Mesenchymal stem cell (in vitro differentiated cells and primary cell): ENCODE results near the gene CCNA1.

Experiments
- DNase-seq: peaks from one replicate; pipeline ENCODE4 v3.0.0-alpha.2; 2013
- H2AFZ ChIP-seq: one replicate; pipeline ENCODE4 v1.6.1; 2013; ENCODE audit warnings: low read depth, mild to moderate bottlenecking, control low read depth, inconsistent platforms, low read length, moderate library complexity
- H2AK5ac ChIP-seq: 2 replicates; pipeline ENCODE4 v1.6.1; 2013; ENCODE audit warnings: low read length, moderate library complexity, mild to moderate bottlenecking, inconsistent platforms; ENCODE audit not compliant: severe bottlenecking
- H2BK120ac ChIP-seq: one replicate; pipeline ENCODE4 v1.6.1; 2013; ENCODE audit warnings: low read depth, mild to moderate bottlenecking, inconsistent platforms, low read length, moderate library complexity
- H2BK12ac ChIP-seq, 2 experiments: one replicate each; pipeline ENCODE4 v1.6.1; 2013; ENCODE audit warnings: inconsistent platforms in 2 of 2, low read length in 2 of 2, mild to moderate bottlenecking in 2 of 2, moderate library complexity in 2 of 2, control low read depth in 1 of 2
- H2BK15ac ChIP-seq: one replicate; pipeline ENCODE4 v1.6.1; 2013; ENCODE audit warnings: mild to moderate bottlenecking, low read depth, inconsistent platforms; ENCODE audit not compliant: poor library complexity, severe bottlenecking
- H2BK5ac ChIP-seq: 2 replicates; pipeline ENCODE4 v1.6.1; 2013; ENCODE audit warnings: low read depth, mild to moderate bottlenecking, low read length, control low read depth, inconsistent platforms; ENCODE audit not compliant: poor library complexity, severe bottlenecking
- H3K14ac ChIP-seq, 2 experiments: one replicate each; pipeline ENCODE4 v1.6.1; 2013; ENCODE audit warnings: inconsistent platforms in 2 of 2, low read length in 2 of 2, control low read depth in 1 of 2, mild to moderate bottlenecking in 1 of 2, moderate library complexity in 1 of 2
- H3K18ac ChIP-seq, 2 experiments: one replicate each; pipeline ENCODE4 v1.6.1; 2013; ENCODE audit warnings: inconsistent platforms in 2 of 2, low read length in 2 of 2, control low read depth in 1 of 2, low read depth in 1 of 2, mild to moderate bottlenecking in 1 of 2
- H3K23ac ChIP-seq, 2 experiments: one replicate each; pipeline ENCODE4 v1.6.1; 2013; ENCODE audit warnings: inconsistent platforms in 2 of 2, low read length in 2 of 2, mild to moderate bottlenecking in 2 of 2, moderate library complexity in 2 of 2, control low read depth in 1 of 2
- H3K27ac ChIP-seq: 2 replicates; pipeline ENCODE4 v1.5.1; 2013; ENCODE audit warnings: mild to moderate bottlenecking, moderate library complexity, low read length, control low read depth, inconsistent platforms; ENCODE audit not compliant: poor library complexity, severe bottlenecking
- H3K27me3 ChIP-seq, 2 experiments: 2 replicates each; pipeline versions ENCODE4 v1.6.1 to v1.7.0; 2013; ENCODE audit warnings: low read length in 2 of 2, mild to moderate bottlenecking in 2 of 2, moderate library complexity in 2 of 2, control low read depth in 1 of 2, inconsistent platforms in 1 of 2; ENCODE audit not compliant: control insufficient read depth in 1 of 2, insufficient read depth in 1 of 2
- H3K36me3 ChIP-seq, 2 experiments: 2 replicates each; pipeline versions ENCODE4 v1.6.1 to v1.7.0; 2013; ENCODE audit warnings: low read length in 2 of 2, control low read depth in 1 of 2, inconsistent platforms in 1 of 2, low read depth in 1 of 2, mild to moderate bottlenecking in 1 of 2; ENCODE audit not compliant: insufficient read depth in 2 of 2, control insufficient read depth in 1 of 2
- H3K4ac ChIP-seq, 2 experiments: one replicate each; pipeline ENCODE4 v1.6.1; 2013; ENCODE audit warnings: inconsistent platforms in 2 of 2, low read length in 2 of 2, mild to moderate bottlenecking in 2 of 2, moderate library complexity in 2 of 2, control low read depth in 1 of 2, low read depth in 1 of 2
- H3K4me1 ChIP-seq: 2 replicates; pipeline ENCODE4 v1.6.1; 2013; ENCODE audit warnings: low read depth, low read length, control low read depth; ENCODE audit not compliant: control insufficient read depth, insufficient read depth
- H3K4me2 ChIP-seq: 2 replicates; pipeline ENCODE4 v1.6.1; 2013; ENCODE audit warnings: low read length, mild to moderate bottlenecking, inconsistent platforms; ENCODE audit not compliant: poor library complexity, severe bottlenecking
- H3K4me3 ChIP-seq, 2 experiments: 2 replicates each; pipeline versions ENCODE4 v1.5.1 to v1.7.0; 2013; ENCODE audit warnings: low read length in 2 of 2, mild to moderate bottlenecking in 2 of 2, control low read depth in 1 of 2, low read depth in 1 of 2; ENCODE audit not compliant: insufficient read depth in 1 of 2
- H3K79me1 ChIP-seq: replicated peaks from 2 replicates; pipeline ENCODE4 v1.6.1; 2013; ENCODE audit warnings: mild to moderate bottlenecking, control low read depth, low read length, inconsistent platforms; ENCODE audit not compliant: poor library complexity, severe bottlenecking
- H3K9ac ChIP-seq: 2 replicates; pipeline ENCODE4 v1.7.0; 2013; ENCODE audit warnings: mild to moderate bottlenecking, low read length, moderate library complexity
- H3K9me3 ChIP-seq: 2 replicates; pipeline ENCODE4 v1.7.0; 2013; ENCODE audit warnings: mild to moderate bottlenecking, low read length; ENCODE audit not compliant: control insufficient read depth
- H4K8ac ChIP-seq: one replicate; pipeline ENCODE4 v1.6.1; 2013; ENCODE audit warnings: inconsistent platforms, mild to moderate bottlenecking, low read length, moderate library complexity
- H4K91ac ChIP-seq: one replicate; pipeline ENCODE4 v1.6.1; 2013; ENCODE audit warnings: mild to moderate bottlenecking, low read length, inconsistent platforms
- WGBS: methylation state at CpG from one replicate; pipeline ENCODE4 v1.1.7; 2013; ENCODE audit warnings: mixed read lengths; 5-methylcytosine and 5-hydroxymethylcytosine counted together

The CCNA1 gene

DNA sequence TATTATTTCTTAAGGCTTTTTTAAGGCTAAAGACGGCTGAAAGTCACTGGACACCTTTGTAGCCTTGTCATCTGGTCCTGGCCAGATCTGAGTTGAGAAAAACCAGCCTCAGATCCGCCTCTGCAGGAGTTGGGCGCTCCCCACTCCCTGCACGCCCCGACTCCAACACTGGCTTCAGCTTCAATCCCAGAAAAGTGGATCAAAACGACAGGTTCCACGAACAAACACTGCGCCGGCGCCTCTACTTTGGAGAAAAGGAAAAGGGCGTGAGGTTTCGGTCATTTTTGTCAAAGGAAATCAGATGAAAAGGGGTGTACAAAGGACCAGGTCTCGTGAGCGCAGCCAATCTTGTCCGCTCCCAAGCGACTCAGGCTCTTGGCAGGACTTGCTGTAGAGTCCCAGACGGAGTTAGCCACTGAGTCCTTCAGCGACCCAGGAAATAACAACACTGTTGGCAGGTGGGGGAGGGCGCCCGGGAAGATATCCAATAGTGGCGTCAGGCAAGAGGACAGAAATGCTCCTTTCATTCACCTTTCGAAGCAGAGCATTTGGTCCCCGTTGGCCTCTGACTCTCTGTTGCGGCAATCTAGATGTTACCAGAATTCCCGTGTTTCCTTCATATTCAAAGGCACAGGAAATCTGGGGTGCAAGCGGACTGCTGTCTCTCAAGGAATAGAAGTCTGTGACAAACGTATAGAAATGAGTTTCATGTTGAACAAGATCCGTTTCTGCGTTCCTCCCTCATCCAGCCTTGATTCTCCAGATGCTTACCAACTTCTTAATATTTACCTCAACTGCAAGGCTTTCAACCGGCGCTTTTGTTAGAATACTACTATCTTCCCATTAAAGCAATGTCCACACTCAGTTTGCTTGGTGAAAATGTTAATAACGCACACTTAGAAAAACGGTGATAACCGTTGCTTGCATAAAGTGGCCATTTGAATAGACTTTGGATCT lies 1.8 kb upstream of the CCNA1 start:
- no peak overlapping the region for H3K23ac ChIP-seq
- H3K4me2 ChIP-seq = no peak overlapping the region
- H3K27ac ChIP-seq = no peak overlapping the region
- H3K4me1 ChIP-seq = peaks cover 20% of the 10 kb centered on the region
- no peak overlapping the region for H2BK120ac ChIP-seq
- no peak overlapping the region for H2BK12ac ChIP-seq
- H3K4me3 ChIP-seq = peak overlapping the region in 1 of 2 experiments; percentile 73
- H3K18ac ChIP-seq = no peak overlapping the region
- H4K8ac ChIP-seq = no peak overlapping the region
- no peak overlapping the region for H2BK5ac ChIP-seq
- H3K14ac ChIP-seq = no peak overlapping the region
- DNase-seq = no peak
- no peak overlapping the region for H3K9ac ChIP-seq
- H2BK15ac ChIP-seq = no peak overlapping the region
- no peak overlapping the region for H2AK5ac ChIP-seq
- H3K4ac ChIP-seq = no peak overlapping the region
- H3K36me3 ChIP-seq = no peaks in the 10 kb centered on the region
- peaks cover 5% of the 10 kb centered on the region for H3K9me3 ChIP-seq
- H2AFZ ChIP-seq = no peak overlapping the region
- no peaks in the 10 kb centered on the region for H3K79me1 ChIP-seq
- H4K91ac ChIP-seq = no peak overlapping the region
- 18% methylated on average over 31 of the region's 34 CpGs for WGBS
- H3K27me3 ChIP-seq = peaks cover 39 to 44% of the 10 kb centered on the region in 2 experiments

DNA sequence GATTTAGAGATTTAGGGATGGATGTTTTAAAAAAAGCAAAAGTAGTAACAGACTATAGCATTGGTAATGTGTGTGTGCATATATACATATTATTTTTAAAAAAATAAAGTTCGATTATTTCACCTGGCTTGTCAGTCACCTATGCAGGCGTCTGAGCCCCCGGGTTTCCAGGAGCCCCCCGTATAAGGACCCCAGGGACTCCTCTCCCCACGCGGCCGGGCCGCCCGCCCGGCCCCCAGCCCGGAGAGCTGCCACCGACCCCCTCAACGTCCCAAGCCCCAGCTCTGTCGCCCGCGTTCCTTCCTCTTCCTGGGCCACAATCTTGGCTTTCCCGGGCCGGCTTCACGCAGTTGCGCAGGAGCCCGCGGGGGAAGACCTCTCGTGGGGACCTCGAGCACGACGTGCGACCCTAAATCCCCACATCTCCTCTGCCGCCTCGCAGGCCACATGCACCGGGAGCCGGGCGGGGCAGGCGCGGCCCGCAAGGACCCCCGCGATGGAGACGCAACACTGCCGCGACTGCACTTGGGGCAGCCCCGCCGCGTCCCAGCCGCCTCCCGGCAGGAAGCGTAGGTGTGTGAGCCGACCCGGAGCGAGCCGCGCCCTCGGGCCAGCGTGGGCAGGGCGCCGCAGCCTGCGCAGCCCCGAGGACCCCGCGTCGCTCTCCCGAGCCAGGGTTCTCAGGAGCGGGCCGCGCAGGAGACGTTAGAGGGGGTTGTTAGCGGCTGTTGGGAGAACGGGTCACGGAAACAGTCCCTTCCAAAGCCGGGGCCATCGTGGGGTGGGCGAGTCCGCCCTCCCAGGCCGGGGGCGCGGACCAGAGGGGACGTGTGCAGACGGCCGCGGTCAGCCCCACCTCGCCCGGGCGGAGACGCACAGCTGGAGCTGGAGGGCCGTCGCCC lies 840 bp upstream of the CCNA1 start:
- Histone ChIP-seq H3K27me3 (peaks cover 39 to 45% of the 10 kb centered on the region in 2 experiments), H4K91ac (no peak overlapping the region), H3K79me1 (no peaks in the 10 kb centered on the region), H3K18ac (no peak overlapping the region), H3K4ac (no peak overlapping the region), H3K14ac (peak overlapping the region in 1 of 2 experiments; percentile 58), H3K4me2 (peak overlapping the region; percentile 100), H3K27ac (no peak overlapping the region), H3K9me3 (no peaks in the 10 kb centered on the region), H3K23ac (no peak overlapping the region), H3K36me3 (no peaks in the 10 kb centered on the region), H3K4me3 (peak overlapping the region; percentile 56 to 73), H2AK5ac (no peak overlapping the region), H2AFZ (no peak overlapping the region), H2BK5ac (no peak overlapping the region), H3K9ac (peak overlapping the region; percentile 32), H2BK12ac (no peak overlapping the region), H3K4me1 (peaks cover 20% of the 10 kb centered on the region), H2BK120ac (no peak overlapping the region), H2BK15ac (no peak overlapping the region), H4K8ac (no peak overlapping the region)
- no peak for DNase-seq
- WGBS = 3% methylated on average over 53 of the region's 85 CpGs

DNA sequence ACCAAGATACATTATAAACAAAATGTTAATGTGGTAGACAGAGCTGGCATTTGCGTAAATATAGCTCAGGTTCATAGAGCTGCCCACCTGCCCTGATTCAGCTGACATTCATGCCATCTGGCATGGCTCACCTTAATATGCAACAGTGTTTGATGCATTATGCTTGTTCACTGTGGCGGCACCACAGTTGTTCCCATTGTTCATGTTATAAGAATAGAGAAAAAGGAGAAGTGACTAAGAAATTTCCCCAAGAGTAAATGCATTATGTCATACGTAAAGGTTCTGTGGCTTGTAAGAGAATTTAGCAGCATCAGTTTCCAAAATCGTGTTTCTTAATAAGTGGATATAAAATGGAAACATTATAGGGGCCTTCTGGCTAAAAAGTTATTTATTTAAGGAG lies 4.5 kb downstream of the CCNA1 start:
- H3K9me3 ChIP-seq = no peaks in the 10 kb centered on the region
- 79% methylated on average over 4 of the region's 4 CpGs for WGBS
- no peak overlapping the region for H3K4me3 ChIP-seq
- no peak overlapping the region for H3K18ac ChIP-seq
- no peak overlapping the region for H2AFZ ChIP-seq
- no peak for DNase-seq
- H4K91ac ChIP-seq = no peak overlapping the region
- H3K4me1 ChIP-seq = peaks cover 10% of the 10 kb centered on the region
- no peak overlapping the region for H3K4ac ChIP-seq
- H2BK120ac ChIP-seq = no peak overlapping the region
- H4K8ac ChIP-seq = no peak overlapping the region
- peaks cover 17 to 46% of the 10 kb centered on the region in 2 experiments for H3K27me3 ChIP-seq
- H3K36me3 ChIP-seq = no peaks in the 10 kb centered on the region
- no peak overlapping the region for H3K4me2 ChIP-seq
- no peak overlapping the region for H2AK5ac ChIP-seq
- no peak overlapping the region for H3K14ac ChIP-seq
- H3K27ac ChIP-seq = no peak overlapping the region
- H3K9ac ChIP-seq = no peak overlapping the region
- H3K23ac ChIP-seq = no peak overlapping the region
- no peak overlapping the region for H2BK15ac ChIP-seq
- no peak overlapping the region for H2BK5ac ChIP-seq
- no peaks in the 10 kb centered on the region for H3K79me1 ChIP-seq
- no peak overlapping the region for H2BK12ac ChIP-seq
